ENCODE measurements around the gene LYPD4.
A peak's percentile ranks its signal among the peaks of the same experiment; 100 is the strongest.

Gene LYPD4

DNA sequence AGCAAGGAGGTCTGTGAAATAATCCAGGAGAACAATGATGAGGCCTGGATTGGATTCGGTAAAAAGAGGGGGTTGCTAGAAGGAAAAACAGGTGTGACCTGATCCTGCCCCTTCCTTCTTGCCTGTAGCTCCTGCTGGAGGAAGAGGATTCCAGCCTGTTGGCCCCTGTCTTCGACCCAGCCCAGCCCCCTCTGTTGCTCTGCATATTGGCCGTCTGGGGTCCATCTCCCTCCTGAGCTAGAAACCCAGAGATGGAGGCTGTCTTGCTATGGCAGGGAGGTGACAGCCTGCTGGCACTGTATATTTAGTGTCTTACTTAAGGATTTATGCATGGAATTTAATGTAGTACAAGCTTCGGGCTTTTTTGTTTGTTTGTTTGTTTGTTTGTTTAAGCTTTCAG is 7.0 kb upstream of the LYPD4 start:
- no peak for DNase-seq (ENCODE audit: low read depth in 3 of 3)

DNA sequence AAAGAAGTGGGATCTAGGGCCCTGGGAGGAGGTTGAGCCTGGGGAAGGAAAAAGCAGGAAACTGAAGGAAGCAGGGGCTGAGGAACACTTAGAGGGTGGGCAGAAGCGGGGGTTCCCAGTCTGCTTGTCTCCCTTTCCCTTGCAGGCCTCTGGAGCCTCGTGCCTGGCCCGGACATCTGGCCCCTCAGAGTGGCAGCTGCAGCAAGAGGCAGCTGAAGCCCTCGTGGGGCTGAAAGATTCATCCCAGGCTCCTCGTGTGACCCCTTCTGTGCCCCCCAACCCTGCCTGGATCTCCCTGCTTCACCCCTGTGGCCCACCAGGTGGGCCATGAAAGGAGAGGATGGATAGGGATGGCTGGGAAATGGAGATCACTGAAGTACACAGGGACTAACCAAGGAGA is 5.9 kb upstream of the LYPD4 start:
- no peak for DNase-seq (ENCODE audit: low read depth in 3 of 3)

DNA sequence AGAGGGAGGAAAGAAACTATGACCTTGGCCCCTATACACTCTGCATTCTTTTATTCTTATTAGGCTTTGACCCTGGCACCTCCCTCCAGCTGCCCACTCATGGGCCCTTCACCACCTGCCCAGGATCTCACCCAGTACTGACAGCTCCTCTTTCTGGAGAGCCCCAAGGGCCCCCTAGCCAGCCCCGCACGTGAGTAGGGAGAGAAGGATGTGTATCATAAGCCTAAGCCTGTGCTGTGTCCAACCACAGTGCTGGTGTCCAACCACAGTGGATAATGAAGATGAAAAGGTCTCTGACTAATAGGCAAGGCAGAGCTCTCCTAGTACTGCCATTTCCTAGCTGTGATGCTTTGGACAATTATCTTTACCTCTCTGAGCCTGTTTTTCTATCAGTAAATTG is 4.6 kb upstream of the LYPD4 start:
- DNase-seq (ENCODE audit: low read depth in 3 of 3), result no peak

DNA sequence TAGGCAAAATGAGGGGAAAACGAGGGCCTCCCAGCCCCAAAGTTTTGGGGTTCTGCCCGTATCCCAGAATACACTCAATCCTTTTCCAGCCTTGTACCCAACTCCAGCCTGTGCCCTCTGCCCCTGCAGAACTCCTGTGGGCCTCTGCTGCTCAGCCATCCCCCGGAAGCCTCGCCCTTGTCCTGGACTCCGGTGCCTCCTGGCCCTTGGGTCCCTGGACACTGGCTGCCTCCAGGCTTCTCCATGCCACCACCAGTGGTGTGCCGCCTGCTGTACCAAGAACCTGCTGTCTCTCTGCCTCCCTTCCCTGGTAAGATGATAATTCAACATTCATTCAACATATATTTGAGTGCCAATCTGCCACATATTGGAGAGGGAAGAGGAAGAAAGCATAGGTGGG is 4.2 kb upstream of the LYPD4 start:
- DNase-seq (ENCODE audit: low read depth in 3 of 3), result no peak

DNA sequence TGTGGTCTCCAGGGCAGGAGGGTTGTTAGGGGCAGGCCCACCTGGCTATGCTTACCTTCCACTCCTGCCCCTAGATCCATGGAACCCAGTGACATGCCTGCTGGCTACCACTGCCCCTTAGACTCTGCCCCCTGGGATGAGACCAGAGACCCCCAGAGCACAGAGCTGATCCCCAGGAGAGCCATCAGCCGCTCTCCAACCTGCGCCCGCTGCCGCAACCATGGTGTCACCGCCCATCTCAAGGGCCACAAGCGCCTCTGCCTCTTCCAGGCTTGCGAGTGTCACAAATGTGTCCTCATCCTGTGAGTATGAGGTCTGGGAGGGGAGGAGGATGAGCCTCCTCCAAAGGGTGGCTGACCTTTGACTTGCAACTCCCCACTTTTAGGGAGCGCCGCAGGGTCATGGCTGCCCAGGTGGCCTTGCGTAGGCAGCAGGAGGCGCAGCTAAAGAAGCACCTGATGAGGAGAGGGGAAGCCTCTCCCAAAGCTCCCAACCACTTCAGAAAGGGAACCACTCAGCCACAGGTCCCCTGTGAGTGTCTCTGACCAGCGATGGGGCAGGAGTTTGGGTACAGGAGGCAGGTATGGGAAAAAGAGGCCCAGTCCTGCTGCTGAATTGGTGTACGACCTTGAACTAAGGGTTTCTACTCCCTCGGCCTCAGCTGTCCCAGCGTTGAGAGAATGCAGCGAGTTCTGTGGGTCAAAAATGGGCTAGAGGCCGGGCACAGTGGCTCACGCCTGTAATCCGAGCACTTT is 3.0 kb upstream of the LYPD4 start:
- no peak for DNase-seq (ENCODE audit: low read depth in 3 of 3)

DNA sequence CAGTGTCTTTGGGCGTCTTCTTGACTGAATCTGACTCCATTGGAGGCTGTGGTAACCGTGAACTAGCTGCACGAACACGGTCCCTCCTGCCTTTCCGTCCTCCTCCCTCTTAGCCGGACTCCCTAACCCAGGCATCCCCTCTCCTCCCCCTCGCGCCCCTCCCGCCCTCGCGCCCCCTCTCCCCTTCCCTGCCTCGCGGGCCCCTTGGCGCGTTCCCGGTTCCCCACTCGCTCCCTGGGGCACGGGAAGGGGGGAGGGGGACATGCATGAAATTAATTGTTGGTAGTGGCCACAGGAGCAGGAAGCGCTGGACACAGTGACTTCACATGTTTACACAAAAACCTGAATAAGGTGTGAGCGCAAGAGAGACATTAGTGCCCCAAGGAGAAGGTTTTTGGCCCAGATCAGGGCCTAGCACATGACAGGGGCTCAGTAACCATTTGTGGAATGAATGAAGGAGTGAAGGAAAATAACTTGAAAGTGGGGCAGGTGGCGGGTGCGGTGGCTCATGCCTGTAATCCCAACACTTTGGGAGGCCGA is 638 bp upstream of the LYPD4 start:
- DNase-seq (ENCODE audit: low read depth in 3 of 3), result no peak

DNA sequence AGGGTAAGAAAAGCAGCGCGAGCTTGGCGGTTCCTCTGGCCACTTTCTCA is 343 bp upstream of the LYPD4 start, which contains the start of gene DMRTC2:
TSS of gene DMRTC2 (plus strand) at position 42 of the 50 bp plus-strand sequence. CDS start 2,387 bp downstream, outside the sequence.
- DNase-seq (ENCODE audit: low read depth in 3 of 3), result no peak

DNA sequence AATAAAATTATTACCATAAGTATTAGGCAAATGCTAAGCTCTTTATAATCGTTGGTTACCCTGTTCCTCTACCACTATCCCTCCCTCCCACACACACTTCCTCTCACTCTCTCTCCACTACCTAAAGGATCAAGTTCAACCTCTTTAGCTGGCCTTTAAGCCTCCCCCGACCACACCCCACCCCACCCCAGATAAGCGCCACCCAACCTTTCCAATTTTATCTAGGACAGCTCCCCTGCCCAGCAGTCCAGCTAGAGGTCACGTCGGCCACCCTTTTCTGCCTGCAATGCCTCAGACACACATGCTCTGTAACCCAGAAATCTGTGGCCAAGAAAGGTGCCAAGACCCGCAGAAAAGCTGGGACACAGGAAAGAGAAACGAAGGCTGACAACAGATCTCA is 1.1 kb downstream of the LYPD4 start:
- DNase-seq (ENCODE audit: low read depth in 3 of 3), result no peak

DNA sequence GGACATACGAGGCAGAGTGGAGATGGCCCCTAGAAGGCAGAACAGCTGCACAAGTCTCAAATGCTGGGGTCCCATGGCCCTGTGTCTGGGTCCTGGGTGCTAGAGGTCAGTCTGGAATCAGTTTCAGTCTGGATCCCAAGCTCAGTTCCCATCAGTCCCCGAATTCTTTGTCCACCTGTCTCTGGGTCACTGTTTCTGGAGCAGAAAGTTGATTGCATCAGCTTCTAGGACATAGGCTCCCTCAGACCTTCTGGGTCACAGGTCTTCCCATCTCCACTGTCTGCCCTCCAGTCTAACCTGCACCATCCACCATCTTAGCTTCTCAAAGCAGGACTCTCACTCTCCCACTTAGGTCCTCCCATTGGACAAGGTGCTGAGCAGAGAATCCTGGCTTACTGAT is 5.3 kb downstream of the LYPD4 start:
- no peak for DNase-seq (ENCODE audit: low read depth in 3 of 3)

DNA sequence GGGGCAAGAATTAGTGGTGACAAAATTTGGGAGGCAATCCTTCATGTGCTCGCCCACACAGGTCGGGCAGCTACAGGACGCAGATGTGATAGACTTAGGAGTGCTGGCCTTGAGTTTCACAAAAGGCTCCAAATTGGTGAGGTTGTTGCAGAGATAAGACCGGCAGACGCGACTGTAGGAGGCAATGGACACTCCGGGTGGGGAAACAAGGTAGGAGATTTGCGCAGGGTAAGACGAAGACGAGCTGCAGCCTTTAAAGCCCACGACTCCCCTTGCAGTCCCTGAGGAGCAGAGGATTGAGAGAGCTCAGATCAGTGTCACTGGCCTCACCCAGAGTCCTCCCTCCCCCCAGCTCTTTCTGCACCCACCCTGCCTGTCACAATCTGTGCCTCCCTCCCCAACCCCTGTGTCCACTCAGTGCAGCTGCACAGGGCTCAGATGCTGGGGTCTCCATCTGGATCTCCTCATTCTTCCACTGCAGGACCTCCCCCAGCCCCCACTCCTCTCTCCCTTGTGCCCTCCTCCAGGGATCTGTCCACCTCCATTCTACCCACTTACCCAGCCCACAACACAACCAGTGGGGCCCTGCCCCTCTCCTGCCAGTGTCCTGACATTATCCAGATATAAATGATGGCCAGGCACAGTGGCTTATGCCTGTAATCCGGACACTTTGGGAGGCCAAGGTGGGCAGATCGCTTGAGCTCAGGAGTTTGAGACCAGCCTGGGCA is 6.3 kb downstream of the LYPD4 start:
- no peak for DNase-seq (ENCODE audit: low read depth in 3 of 3)

DNA sequence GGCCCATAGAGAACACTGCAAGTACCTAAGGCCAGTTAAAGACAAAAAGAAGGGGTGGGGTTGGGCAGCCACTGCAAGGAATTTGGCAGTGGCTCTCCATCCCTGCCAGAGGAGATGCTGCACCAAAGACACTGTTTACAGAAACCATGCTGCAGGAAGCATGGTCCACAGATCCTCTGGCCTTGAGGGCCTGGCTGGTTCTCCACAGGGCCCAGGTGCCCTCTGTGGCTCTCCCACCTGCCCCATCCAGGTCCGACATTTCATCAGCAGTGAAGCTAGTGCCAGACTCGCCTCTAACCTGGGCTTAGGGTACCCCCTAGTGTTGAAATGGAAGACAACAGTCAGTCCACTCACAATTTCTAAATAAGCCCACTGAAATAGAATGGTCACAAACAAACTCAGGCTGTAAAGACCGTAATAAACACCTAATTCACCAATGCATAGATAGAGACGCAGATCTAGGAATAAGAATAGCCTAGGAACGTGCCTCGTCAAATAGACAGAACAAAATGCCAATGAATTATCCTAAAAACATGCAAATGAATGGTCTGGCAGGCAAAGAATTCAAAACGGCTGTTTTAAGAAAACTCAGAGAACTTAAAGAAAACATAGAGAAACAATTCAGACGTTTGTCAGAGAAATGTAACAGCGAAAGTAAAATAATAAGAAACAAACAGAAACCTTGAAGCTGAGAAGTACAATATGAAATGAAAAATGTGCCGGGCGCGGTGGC is 23.3 kb downstream of the LYPD4 start:
- peak in 2 of 3 donors; percentile 18 to 32 for DNase-seq (ENCODE audit: low read depth in 3 of 3)

DNA sequence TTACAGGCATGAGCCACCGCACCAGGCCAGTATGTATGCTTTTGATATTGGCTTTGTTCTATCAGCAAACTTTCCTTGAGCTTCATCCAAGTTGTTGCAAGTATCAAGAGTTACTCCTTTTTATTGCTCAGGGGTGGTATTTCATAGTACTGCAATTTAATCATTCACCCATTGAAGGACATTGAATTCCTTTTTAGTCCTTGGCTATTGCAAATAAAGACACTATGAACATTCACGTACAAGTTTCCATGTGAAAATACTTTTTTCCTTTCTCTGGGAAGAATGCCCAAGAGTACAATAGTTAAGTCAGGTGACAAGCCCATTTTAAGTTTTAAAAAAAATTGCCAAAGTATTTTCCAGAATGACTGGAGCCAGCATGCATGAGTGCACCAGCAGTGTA is 27.7 kb downstream of the LYPD4 start:
- DNase-seq (ENCODE audit: low read depth in 3 of 3), result no peak

DNA sequence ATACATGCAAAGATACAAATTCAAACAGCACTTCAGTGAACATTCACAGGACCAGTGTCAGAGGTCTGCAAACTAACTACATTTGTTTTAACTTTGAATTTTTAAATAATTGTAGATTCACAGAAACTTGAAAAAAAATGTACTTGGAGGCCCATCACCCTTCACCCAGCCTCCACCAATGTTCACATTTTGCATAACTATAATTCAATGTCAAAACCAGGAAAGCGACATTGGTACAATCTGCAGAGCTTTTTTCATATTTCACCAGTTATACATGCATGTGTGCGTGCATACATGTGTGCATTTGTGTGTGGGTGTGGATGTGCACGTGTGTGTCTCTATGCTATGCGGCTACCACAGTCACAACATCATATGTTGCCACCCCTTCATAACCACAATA is 29.2 kb downstream of the LYPD4 start:
- no peak for DNase-seq (ENCODE audit: low read depth in 3 of 3)

DNA sequence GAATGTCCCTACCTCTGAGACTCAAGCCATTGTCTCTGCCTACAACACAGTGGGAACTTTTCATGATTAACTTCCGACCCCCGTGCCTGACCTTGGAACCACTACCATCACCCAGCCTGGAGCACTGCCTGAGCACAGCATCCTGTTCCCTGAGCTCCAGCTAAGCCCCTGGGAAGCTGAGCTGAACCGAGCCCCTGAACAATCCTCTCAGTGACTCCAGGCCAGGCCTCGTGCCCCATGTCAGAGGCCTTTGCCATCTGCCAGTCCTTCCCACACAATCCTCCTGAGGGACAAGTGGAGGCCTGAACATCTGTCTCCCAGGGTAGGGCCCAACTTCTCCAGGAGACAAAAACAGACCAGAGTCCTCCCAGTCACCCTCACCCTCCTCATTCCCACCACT is 30.6 kb downstream of the LYPD4 start:
- DNase-seq (ENCODE audit: low read depth in 3 of 3), result no peak

DNA sequence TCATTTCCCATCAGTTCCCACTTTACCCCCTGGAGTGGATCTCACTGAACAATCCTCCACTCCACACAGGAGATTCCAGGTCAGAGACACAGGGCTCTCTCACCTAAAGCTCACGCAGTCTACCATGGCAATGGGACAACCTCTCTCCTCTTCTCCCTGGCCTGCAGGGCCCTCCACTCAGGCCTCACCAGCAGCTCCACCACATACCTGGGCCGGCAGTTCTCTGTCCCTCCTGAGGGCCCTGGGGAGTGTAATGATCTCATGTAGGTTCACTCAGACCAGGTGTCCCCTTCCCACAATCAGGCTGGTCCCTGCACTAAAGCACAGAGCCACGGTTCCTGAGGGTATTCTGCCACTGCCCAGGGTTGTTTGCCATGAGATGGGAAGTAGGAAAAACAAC is 32.5 kb downstream of the LYPD4 start:
- no peak for DNase-seq (ENCODE audit: low read depth in 3 of 3)

DNA sequence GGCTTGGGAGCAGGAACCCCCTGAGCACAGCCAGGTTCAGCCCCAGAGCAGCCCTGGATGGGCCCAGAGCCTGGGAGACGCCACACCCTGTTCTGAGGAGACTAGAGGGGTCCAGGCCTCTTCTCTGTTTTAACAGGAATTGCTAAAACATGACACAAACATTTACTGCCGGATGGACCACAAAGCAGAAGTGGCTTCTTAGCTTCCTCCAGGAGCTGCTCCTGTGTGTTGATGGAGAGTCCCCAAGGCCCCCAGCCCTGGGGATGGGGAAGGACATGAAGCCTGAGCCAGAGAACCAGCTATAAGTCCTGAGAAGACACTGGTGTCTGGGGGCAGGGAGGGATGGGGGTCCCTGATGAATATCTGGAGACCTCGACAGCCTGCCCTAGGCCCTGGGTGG is 33.4 kb downstream of the LYPD4 start:
- DNase-seq (ENCODE audit: low read depth in 3 of 3), result no peak

DNA sequence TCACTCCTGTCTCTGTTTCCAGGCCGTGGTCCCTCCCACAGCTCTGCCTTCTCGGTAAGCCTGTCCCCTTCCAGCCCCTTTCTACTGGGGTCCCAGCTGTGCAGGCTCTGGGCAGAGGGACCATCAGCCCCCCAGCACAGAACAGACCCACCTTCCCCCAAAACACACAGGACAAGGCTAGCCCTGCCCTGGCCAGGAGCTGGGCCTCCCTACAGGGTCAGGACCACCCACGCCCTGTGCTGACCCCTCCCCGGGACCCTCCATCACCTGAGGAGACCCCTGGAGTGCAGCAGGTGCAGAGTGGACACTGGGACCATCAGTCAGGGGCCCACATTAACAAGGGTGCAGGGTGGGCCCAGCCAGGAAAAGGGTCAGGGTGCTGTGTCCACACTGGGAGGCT is 34.2 kb downstream of the LYPD4 start:
- DNase-seq (ENCODE audit: low read depth in 3 of 3), result no peak

DNA sequence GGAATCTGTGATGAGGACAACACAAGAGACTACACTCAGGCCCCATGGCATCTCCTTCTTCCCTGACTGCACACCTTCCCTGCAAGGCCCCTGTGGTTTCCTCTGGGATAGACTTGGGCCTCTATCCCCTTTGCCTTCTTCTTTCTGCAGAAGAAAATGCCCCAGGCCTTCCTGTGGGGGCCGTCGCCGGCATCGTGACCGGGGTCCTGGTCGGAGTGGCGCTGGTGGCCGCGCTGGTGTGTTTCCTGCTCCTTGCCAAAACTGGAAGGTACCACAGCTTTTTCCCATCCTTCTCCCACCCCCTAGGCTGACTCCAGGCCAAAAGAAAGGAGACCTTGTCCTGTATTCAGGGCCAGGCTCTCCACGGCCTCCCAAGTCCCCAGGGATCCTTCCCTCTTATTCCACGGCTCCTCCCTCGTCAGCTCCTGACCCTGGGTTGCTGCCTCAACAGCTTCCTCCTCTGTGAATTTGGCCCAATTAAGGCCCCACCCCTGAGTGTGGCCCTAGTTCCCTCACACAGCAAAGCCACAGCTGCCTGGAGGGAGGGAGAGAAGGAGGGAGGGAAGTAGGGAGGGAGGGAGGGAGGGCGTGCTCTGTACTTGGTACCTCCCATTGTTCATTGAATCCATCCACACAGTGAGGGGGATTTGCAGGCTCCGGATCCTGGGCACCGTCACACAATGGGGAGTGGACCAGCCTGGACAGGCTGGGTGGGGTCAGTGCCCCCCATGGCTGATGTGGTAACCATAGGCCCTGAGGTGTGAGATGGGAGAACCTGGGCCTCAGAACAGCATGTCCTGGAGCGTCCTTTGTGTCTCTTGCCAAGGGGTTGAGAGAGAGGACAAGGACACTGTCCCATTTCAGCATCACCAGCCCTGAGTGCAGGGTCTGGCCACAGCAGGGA is 35.6 kb downstream of the LYPD4 start:
- no peak for DNase-seq (ENCODE audit: low read depth in 3 of 3)

DNA sequence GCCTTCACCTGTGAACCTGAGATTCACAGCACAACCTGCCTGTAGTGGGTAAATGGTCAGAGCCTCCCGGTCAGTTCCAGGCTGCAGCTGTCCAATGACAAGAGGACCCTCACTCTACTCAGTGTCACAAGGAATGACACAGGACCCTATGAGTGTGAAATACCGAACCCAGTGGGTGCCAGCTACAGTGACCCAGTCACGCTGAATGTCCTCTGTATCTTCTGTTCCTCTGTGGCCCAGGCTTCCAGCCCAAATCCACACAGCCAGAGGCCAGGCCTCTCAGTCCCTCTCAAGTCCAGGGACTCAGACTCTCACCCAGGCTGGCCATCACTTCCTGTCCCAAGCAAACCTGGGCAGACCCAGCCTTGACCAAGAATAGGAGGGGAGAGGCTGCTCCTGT is 37.3 kb downstream of the LYPD4 start:
- DNase-seq (ENCODE audit: low read depth in 3 of 3), result no peak

DNA sequence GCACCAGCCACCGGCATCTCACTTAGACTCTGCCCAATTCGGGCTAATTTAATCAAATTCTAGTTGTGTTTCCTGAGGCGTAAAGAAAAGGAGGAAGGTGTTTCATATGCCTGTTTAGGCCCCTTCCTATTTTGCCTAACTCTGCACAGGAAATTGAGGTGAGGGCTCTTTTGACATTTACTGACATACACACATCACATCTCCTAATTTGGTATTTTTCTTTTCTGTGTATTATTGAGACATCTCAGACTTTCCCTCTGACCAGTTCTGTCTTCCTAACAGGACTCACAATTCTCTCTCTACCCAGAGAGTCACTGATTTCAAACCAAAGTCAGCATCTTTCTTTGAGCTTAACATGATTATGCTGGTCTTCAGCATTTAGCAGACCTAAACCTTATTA is 40.1 kb downstream of the LYPD4 start:
- DNase-seq (ENCODE audit: low read depth in 3 of 3), result no peak

DNA sequence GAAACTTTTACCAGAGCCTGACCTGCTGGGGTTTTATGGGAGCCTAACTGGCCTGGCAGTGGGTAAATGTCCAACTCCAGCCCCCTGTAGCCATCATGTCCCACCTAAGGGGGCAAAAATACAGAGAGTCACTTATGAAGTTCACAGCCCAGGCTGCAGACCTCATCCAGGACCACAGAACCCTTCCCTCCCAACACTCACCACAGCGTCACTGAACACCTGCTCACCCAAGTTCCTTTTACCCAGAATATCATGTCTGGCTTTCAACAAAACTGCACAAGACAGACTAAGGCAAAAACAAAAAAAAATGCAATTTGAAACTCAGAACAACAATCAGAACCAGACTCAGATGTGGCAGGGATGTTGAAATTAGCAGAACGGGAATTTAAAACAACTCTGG is 41.7 kb downstream of the LYPD4 start:
- no peak for DNase-seq (ENCODE audit: low read depth in 3 of 3)

DNA sequence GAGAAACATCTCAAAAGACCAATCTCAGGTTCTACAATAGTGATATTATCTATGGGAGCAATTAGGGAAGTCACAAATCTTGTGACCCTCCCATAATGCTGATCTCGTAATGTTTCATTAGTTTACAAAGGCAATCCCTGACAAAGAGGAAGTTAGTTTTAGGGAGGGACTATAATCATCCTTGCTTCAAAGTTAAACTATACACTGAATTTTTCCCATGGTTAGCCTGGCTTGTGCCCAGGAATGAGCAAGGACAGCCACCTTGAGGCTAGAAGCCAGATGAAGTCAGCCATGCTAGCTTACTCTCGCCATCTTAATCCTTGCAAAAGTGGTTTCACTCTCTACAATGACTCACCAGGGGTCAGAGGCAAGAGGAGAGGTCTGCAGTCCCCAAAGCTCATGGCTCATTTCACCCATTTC is 42.7 kb downstream of the LYPD4 start:
- no peak for DNase-seq (ENCODE audit: low read depth in 3 of 3)
